Measurements from ENCODE around the gene TWF1. TPM values are rescaled to one million over a fixed set of nuclear protein-coding genes. Genes with fewer than 3 reads are reported as not detected.

The TWF1 gene
- total RNA-seq, 1 experiment from 2014 or later = 140 TPM

GRCh38 chr12:43776498-43776897 is 29.6 kb downstream of the TWF1 start:
- DNase-seq = peak in 1 of 2 experiments; percentile 59
- ChIA-PET CTCF (interaction anchor here (0.6 to 2.6 kb wide), 5 partner anchors 29 to 106 kb away, joined by 3 to 73 read pairs (median 4); partner anchors contain the start of gene TWF1), POLR2A (interaction anchor here (0.5 to 1.0 kb wide), 3 partner anchors 29 to 106 kb away, joined by 3 to 5 read pairs (median 4); partner anchors contain the start of gene TWF1)
- Histone ChIP-seq H3K27me3 (replicated peaks; ENCODE audit: control insufficient read depth, insufficient read depth, low read length) (no peaks in the 10 kb centered on the region), H3K36me3 (ENCODE audit: control insufficient read depth, insufficient read depth, low read length) (no peaks in the 10 kb centered on the region), H3K4me3 (ENCODE audit: low read depth, low read length) (no peak overlapping the region), H3K4me1 (no peaks in the 10 kb centered on the region), H3K9me3 (no peaks in the 10 kb centered on the region)
- Mint-ChIP-seq H3K4me3 (ENCODE audit: unreplicated experiment) (no peak overlapping the region), H3K36me3 (ENCODE audit: insufficient read depth, unreplicated experiment) (no peaks in the 10 kb centered on the region), H3K4me1 (ENCODE audit: low read depth, unreplicated experiment) (no peaks in the 10 kb centered on the region), H3K27me3 (ENCODE audit: insufficient read depth, unreplicated experiment) (no peaks in the 10 kb centered on the region), H3K9me3 (ENCODE audit: unreplicated experiment) (no peaks in the 10 kb centered on the region), H3K27ac (ENCODE audit: unreplicated experiment) (no peak overlapping the region)
- intact Hi-C loops (cut with micrococcal nuclease; ENCODE audit: unreplicated experiment) = loop anchor here (1.0 to 5.0 kb wide), 4 partner anchors 29 to 162 kb away; no protein-coding TSS in a partner anchor
- peak; percentile 69 to 83 for TF ChIP-seq CTCF (IDR thresholded peaks at IDR 0.05; ENCODE audit: insufficient read depth in 1 of 2, low read depth in 1 of 2, low read length in 1 of 2, severe bottlenecking in 1 of 2, unreplicated experiment in 1 of 2)
- BruUV-seq (replicated peaks) = no TSS peak

- Histone ChIP-seq H3K9me3 (no peaks in the 10 kb centered on the region), H3K36me3 (ENCODE audit: control insufficient read depth, insufficient read depth, low read length) (no peaks in the 10 kb centered on the region), H3K4me1 (no peaks in the 10 kb centered on the region), H3K27me3 (replicated peaks; ENCODE audit: control insufficient read depth, insufficient read depth, low read length) (no peaks in the 10 kb centered on the region), H3K4me3 (ENCODE audit: low read depth, low read length) (no peak overlapping the region)
- H3K27me3 Mint-ChIP-seq (ENCODE audit: insufficient read depth, unreplicated experiment) = no peaks in the 10 kb centered on the region
- no peak for TF ChIP-seq CTCF (IDR thresholded peaks at IDR 0.05; ENCODE audit: insufficient read depth in 1 of 2, low read depth in 1 of 2, low read length in 1 of 2, severe bottlenecking in 1 of 2, unreplicated experiment in 1 of 2)
- H3K4me1 Mint-ChIP-seq (ENCODE audit: low read depth, unreplicated experiment) = no peaks in the 10 kb centered on the region
- no peak overlapping the region for H3K27ac Mint-ChIP-seq (ENCODE audit: unreplicated experiment)
- DNase-seq = no peak
- no peaks in the 10 kb centered on the region for H3K36me3 Mint-ChIP-seq (ENCODE audit: insufficient read depth, unreplicated experiment)
- BruUV-seq (replicated peaks) = no TSS peak
- ChIA-PET POLR2A (no interaction called here), CTCF (interaction anchor here (0.7 kb wide), 1 partner anchor 119 kb away, joined by 4 read pairs; no protein-coding TSS in a partner anchor)
- intact Hi-C loops (cut with micrococcal nuclease; ENCODE audit: unreplicated experiment) = no loop called here
- no peak overlapping the region for H3K4me3 Mint-ChIP-seq (ENCODE audit: unreplicated experiment)
- H3K9me3 Mint-ChIP-seq (ENCODE audit: unreplicated experiment) = peaks cover 10% of the 10 kb centered on the region
These were observed 39.8 kb downstream of the TWF1 start for GRCh38 chr12:43766291-43766690.

GRCh38 chr12:43764528-43764927 is 41.6 kb downstream of the TWF1 start:
- Mint-ChIP-seq H3K9me3 (ENCODE audit: unreplicated experiment) (no peaks in the 10 kb centered on the region), H3K4me1 (ENCODE audit: low read depth, unreplicated experiment) (peaks cover 10% of the 10 kb centered on the region), H3K4me3 (ENCODE audit: unreplicated experiment) (no peak overlapping the region), H3K27ac (ENCODE audit: unreplicated experiment) (no peak overlapping the region), H3K27me3 (ENCODE audit: insufficient read depth, unreplicated experiment) (no peaks in the 10 kb centered on the region), H3K36me3 (ENCODE audit: insufficient read depth, unreplicated experiment) (peaks cover under 1% of the 10 kb centered on the region)
- no peak for DNase-seq
- no peaks in the 10 kb centered on the region for H3K9me3 ChIP-seq
- no peak for TF ChIP-seq CTCF (IDR thresholded peaks at IDR 0.05; ENCODE audit: insufficient read depth in 1 of 2, low read depth in 1 of 2, low read length in 1 of 2, severe bottlenecking in 1 of 2, unreplicated experiment in 1 of 2)
- ChIA-PET CTCF (no interaction called here), POLR2A (no interaction called here)
- H3K4me3 ChIP-seq (ENCODE audit: low read depth, low read length) = no peak overlapping the region
- no peaks in the 10 kb centered on the region for H3K27me3 ChIP-seq (replicated peaks; ENCODE audit: control insufficient read depth, insufficient read depth, low read length)
- H3K4me1 ChIP-seq = no peaks in the 10 kb centered on the region; the same call in 1 of the 2 replicates
- no TSS peak for BruUV-seq (replicated peaks)
- intact Hi-C loops (cut with micrococcal nuclease; ENCODE audit: unreplicated experiment) = no loop called here
- H3K36me3 ChIP-seq (ENCODE audit: control insufficient read depth, insufficient read depth, low read length) = no peaks in the 10 kb centered on the region

All from Caco-2 (cell line).